GM21528 (cell line): ENCODE results near the gene THADA.

Experiments used
- ATAC-seq: cut with Tn5 transposase; IDR thresholded peaks from one replicate; pipeline ENCODE4 v1.9.1; 2021; ENCODE audit warnings: mild to moderate bottlenecking, moderate library complexity; ENCODE audit not compliant: unreplicated experiment, low FRiP score

Gene THADA

DNA sequence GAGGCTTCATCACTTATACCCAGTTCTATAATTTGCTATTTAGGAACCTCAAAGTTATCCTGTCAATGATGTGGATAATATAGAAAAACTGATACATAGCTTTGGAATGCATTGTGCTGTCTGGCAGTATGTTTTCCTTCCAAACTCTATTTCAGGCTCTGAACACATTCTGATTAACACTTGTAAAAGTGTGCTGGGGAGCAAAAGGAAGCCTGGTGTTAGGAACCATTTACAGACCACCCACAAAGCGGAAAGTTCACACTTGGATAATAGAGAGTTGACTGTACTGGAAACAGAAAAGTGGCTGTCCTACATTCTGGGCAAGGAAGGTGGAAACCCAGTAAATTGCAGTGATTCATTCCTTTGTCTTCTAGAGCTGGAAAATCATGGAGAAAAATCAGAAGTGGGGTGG lies 254.9 kb downstream of the THADA start:
- no peak for ATAC-seq

DNA sequence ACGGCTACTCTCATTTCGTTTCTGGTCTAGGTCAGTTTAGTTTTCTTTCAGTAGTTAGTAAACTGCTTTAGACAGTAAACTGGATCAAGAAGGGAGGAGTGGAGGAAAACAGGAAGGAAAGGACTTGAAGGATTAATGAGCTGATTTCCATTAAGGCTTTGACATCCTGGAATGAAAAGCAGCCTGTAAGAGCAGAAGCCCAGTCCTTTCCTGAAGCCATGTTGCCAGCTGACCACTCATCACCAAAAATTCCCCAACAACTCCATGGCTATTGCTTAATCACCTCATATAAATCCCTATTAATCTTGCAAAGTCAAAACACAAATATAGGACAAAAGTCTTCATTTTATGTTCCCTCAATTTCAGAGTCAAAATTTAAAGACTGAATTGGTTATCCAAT lies 255.8 kb downstream of the THADA start:
- ATAC-seq: no peak

DNA sequence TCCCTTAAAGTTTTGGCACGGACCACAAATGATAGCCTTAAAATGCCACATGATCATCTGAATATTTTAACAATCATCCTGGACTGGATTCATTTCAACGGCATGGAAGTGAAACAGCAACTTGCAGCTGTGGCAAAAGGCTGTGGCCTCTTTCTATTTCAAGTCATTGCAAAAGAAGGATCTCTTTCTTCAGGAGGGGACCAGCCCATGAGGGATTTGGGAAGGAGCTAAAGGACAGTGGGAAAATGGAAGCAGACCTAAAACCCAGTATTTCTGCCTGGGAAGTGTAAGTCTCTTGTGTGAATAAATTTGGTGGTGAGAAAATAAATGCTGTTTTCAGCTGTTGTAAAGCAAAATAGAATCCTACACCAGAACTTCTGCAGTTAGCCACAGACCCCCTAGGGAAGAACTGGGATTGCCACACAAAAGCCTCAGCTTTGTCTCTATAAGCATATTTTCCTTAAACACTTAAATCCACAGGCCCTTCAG lies 262.1 kb downstream of the THADA start:
- ATAC-seq: no peak

DNA sequence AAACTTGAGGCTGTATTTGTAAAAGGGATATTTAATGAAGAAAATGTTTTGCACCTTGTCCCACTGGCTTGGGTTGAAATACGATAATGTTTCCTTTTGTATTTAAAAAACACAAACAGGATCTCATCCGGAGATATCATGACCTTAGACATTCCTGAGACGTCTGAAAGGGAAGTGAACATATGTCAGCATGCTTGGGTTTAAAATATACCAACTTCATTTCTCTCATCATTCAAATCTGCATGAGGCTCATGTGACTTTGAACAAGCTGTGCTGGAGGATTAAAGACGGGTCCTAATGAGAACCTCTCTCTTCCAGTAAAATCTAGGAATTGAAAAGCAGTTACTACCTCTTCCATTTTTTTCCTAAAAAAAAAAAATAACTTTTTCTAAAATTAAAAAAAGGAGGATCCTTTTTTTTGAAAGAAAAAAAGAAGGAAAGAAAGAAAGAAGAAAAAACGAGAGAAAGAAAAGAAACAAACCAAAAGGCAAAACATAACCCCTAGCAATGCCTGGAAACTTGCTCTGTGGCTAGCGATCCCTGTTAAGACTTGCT lies 262.7 kb downstream of the THADA start:
- no peak for ATAC-seq

DNA sequence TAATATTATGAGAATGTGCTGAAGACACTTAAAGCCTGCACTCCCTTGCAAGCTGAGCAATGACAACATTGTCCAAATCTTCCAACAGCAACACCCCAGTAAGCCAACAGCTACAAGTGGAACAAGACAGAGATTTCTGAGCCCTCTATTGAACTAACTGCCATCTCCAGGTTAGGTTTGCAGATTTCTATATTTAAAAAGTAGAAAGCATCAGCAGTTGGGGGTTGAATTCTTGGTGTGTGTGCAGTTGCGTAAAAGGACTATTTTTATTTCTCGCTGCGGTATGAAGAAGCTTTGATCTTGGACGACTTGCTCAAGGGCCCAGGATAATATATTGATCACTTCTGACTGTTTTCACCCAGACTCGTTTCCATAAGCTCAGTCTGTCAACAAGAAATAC lies 263.2 kb downstream of the THADA start:
- ATAC-seq: no peak

DNA sequence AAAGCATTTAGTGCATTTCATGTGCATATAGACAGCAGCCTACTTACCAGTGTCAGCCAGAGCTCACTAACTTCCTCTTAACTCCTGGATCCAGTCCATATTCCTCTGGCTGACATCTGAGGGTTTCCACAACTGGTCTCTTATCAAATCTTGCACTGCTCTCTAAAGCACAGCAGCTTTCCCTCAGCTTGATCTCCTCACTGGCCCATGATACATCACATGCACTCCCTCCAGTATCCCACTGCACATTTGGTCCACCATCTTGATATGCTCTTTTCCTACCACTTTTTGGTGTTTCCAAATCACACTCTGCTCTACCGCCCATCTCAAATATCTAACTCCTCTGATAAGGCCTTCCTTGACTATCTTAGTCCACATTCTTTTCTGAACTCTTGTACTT lies 264.4 kb downstream of the THADA start:
- ATAC-seq: no peak

DNA sequence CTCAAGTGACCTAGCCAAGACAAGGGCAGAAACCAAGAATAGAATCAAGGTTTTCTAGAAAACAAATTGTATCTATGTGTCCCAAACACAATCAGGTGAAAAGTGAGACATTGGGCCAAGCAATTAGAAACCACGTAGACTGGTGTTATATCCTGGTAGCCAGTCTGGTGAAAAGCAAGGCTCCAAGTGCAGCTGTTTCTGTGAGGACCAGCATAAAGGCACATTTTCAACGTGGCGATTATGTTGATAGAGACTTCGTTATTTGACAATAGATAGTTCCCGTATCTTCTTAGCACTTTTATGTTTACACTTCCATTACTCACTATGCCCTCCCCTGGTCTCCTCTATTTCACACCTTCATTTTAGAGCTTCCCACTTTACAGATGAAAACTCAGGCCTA lies 266.2 kb downstream of the THADA start:
- no peak for ATAC-seq

DNA sequence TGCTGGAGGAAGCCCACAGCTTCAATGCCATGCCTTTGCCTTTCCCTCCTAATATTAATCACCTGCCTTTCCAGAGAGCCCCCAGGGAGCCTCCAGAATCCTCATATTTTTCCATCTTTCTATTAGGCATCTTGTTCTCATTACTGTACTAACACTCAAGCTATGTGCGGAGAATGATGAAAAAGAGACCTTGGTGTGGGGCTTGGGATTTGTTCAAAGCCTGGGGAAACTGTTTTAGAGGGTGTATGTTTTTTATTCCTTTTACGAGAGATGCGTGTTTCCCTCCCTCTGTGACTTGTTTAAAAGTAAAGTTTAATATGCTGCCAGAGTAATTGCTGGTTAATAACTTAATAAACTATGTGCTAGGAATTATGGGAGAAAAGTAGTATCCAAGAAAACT lies 267.0 kb downstream of the THADA start:
- ATAC-seq: no peak

DNA sequence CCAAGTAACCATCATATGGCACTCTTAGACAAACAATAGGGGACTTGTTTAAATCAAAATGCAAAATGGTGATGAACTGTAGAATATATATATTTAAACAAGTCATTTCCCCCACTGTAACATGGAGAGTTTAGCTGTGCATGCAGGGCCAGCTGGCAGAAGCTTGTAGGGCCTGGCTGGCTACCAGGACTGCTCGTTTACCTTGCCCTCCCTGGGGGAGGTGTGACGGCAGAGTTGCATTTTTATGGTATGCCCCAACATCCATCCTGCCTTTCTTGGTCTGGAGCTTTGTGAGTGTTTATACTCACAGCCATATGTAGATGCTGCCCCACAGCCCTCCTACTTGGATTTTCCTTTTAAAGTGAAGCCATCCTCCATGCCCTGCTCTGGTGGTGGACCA lies 267.7 kb downstream of the THADA start:
- no peak for ATAC-seq

DNA sequence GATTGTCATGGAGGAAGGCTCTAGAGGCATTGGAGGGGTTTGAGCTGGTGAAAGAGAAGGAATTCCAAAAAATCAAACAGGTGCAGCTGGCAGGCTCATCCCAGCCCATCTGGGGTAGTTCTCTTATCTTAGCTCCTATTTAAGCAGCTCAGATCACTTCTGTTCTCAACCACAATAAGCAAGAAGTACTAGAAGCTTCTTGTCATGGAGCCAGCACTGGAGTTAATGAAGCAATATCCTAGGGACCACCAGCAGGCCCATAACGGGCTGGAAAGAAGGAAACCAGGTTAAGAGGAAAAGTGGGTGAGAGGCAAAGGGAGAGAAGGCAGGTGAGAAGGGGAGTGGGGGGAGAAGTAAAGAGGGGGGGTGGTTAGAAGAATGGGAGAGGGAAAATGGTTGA lies 268.7 kb downstream of the THADA start:
- ATAC-seq: no peak

DNA sequence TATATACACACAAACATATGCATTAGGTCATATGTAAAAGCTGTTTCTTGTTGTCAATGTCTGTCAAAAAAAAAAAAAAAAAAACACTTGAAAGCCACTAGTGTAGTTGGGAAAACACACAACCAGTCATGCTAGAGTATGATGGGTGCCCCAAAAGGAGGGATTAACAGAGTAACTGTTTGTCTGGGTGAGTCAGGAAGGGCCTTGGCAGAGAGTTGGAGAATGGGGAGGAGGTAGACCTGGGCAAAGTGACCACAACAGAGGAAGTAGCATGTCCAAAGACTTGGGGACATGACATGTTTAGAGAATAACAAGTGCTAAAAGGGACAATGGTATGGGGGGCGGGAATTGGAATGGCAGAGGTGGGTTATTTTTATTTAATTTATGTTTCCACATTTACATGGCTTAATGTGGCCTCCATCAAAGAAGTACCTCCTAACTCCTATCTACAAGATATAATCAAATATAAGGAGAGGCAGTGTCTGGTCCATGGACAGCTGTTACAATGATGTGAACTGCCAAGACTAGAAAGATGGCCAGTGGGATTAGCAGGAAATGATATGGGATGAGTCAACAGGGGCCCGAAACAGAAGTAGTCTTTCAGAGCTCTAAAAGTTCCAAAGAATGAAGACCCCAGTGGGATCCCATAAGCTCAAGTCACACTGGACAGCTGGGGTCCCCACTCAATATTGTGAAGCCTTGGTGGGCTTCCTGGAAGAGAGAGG lies 269.6 kb downstream of the THADA start:
- ATAC-seq: no peak

DNA sequence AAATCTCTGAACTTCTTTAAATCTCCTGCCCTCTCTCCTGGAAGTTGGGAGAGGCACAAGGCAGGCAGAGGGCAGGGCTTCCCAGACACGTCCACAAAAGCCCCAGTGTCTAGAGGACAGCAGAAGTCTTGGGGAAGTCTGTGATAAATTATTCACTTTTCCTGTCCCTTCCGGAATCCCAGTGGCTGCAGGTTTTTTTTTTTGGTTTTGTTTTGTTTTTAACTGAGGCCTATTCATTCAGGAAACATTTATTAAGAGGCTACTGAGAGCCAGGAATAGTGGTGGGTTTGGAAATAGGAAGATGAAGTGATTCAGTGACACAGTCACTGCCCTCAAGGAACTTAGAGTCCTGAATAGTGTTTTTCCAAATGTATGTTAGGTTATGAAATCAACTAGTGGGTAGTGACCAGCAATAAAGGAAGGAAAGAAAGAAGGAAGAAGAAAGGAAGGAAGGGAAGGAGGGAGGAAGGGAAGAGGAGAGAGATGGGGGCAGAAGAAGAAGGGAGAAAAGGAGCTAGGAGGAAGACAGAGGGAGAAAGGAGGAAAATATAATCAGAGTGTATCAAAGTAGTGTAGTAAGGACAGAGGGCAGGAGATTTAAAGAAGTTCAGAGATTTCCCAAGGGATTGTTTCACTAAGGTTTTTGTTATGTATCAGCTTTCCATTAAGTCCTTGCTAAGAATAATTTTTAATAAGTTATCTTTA lies 270.6 kb downstream of the THADA start:
- ATAC-seq: no peak

DNA sequence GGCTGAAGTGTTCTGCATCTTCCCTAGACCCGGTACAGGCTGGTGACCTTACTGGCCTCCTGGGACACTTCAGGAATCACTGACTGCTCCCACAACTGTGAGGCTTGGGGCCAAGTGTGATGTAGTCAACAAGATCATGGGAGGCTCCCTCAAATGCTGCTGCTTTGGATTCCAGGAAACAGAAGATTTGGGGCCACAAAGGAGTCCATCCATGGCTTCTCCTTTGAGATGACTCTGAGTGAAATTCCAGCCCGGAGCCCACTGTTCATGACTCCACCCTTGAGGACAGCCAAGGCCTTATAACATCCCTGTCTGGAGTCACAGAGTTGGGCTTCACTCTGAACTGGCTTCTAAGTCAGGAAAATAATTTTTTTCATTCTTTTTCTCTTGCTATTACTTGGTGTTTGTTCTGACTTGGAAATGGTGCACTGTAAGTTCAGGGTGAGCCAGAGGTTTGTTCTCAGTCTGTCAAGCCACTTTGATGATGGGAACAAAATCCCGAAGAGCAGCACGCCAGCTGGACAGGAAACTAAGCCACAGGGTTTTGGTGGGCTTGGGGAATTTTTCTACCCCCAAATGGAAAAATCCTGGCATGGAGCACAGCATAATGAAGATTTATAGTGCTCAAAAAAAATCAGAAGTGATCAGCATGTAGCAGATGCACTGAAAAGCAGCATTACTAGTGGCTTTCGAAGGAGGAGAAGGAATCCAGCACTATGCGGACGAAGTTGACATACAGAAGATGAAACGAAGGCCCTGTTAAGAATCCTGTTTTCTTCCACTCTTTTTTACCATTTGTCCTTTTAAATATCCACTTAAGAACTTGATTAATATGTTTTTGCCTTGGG lies 271.4 kb downstream of the THADA start:
- no peak for ATAC-seq

DNA sequence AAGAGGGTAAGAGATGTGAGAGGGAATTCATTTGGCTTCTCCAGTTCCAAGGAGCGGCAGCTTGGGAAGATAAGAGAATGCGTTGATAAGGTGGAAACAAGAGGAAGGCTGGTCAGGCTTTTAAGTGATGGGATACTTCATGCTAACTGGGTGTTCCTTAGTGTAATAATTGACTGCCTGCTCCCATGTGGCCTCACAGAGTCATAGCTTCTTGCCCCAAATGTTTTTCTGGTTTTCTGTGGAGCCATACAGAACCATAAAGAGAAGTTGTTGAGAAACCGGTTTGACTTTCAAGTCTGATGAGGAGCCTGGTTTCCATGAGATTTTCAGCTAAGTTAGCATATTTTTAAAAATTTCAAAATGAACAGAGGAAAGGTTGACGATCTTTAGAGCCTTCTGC lies 272.0 kb downstream of the THADA start:
- ATAC-seq: no peak

DNA sequence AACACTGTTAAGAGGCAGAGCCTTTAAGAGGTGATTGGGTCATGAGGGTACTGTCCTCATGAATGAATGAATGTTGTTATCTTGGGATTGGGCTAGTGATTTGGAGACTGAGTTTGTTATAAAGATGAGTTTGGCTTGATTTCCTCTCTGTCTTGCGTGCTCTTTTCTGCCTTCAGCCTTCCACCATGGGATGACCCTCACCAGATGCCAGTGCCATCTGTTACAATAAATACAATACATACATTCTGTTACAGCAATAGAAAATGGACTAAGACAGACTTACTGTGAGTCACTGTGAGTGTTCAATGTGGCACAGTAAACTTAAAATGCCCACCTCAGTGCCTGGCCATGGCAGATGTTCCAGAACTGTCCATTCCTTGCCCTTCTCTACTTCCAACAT lies 274.4 kb downstream of the THADA start:
- ATAC-seq: no peak

DNA sequence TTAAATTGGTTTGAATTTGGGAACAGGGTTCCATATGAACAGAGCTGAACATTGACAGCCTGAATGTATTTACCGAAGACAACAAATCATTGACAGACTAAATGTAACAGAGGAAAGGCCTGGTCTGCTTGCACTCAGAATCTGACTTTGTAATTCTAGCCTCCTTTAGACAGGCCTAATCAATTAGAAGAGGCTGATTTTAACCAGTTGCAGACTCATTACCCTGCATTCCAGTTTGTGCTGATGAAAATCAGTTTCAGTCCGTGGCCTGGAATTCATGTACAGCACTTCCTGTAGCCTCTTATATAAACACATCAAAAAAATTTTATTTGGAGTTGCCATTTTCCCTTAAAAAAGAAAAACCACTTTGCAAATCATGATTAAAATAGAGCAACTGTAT lies 276.3 kb downstream of the THADA start:
- no peak for ATAC-seq

DNA sequence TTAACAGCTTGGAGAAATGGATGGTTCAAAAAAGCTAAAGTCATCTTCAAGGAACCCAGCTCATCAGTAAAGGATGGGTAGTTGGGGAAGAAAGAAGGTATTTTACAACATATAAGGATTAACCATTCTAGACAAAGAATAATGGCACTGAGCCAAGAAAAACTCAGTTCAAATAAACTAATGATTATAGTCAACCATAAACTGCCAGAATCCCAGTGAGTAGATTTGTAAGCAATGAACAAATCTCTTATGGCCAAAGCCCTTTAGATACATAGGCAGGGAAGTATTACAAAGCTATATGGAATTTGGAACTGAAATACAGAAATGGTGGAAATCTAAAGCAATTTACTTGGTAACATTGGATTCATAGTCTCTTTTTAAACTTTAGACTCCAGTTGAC lies 277.0 kb downstream of the THADA start:
- ATAC-seq: no peak

DNA sequence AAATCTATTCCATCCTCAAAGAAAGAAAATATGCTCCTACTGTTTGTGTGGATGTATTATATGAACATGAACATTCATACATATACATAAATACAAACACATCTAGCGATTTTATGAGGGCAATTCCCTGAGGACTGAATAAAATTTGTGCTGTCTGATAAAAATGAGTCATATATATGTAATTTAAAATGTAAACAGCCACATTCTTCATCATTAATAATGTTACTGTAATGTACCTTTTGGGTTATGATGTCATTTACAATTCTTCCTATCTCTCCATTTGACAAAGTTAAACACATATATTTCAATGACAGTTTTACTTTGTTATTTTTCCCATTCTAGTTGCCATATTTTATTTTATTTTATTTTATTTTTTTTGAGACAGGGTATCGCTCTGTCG lies 278.2 kb downstream of the THADA start:
- ATAC-seq: no peak

DNA sequence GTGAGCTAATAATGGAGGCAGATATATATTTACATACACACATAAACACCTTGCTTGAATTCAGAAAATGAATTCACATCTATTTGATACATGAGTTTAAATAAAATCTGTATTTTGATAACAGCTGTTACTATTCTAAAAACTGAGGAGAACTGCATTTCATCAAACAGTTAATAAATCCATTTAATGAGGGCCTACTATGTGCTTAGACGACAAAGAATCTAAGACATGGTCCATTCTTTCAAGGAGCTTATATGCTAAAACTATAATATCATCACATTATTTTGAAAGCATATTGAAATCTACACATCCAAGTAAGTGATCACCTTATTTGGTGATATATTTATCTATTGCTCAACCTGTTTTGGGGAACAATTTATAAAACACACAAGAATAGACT lies 278.6 kb downstream of the THADA start:
- no peak for ATAC-seq

DNA sequence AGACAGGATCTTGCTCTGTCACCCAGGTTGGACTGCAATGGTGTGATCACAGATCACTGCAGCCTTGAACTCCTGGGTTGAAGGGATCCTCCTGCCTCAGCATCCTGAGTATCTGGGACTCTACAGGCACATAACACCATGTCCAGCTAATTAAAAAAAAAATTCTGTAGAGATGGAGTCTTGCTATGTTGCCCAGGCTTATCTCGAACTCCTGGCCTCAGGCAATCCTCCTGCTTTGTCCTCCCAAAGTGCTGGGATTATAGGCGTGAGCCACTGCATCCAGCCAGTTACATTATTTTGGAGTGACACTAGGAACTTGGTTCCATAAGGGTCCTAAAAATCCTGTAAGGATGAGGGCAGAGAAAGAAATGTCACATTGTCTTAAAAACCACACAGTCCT lies 280.4 kb downstream of the THADA start:
- no peak for ATAC-seq

DNA sequence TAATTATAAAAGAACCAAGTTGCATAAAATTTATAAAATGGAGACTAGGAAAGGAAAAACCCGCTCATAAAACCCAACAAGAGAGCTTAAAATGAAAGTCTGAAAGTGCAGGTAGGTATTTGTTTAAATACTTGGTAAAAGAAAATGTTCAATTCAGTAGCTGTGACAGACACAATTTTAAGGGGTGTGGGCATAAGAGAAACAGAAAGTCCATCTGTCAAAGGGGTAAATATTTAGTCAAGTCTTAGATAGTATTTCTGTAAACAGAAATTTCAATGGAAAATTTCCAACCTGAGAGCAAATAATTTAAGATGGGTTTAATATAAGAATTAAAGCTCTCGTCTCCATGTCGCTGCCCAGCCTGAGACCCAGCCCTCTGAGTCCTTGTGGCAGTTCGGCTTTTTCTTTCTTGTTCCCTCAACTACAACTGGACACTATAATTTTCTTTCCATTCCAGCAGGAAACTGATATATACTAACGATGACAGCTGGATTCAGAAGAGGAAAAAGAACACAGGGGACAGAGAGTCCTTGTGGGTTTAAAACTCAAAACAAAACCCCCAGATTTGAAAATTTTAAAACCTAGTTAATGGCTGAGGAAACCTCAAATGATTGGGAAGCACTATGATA lies 281.4 kb downstream of the THADA start:
- no peak for ATAC-seq
